Measurements from ENCODE around the gene NFIB. TPM values are rescaled to one million over a fixed set of nuclear protein-coding genes. Genes with fewer than 3 reads are reported as not detected.

Gene NFIB
- total RNA-seq, 2 experiments from 2014 or later: 13.7 to 25.1 TPM

DNA sequence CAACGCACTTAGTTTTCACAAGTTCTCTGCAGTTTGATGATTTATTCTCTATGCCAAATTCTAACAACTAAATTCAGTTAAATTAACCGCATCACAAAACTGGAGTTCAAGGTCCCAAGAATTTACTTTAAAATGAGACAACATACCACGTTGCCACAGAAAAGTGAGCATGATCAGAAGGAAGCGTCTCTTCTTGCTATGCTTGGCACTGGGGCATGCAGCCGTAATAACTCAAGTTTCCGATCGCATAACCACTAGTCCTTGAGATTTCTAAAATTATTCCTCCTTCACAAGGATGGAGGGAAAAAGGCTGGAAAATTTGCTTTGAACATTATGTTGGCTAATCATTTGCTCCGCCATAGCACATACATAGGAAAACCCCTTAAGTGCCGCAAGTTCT lies 13.9 kb downstream of the NFIB start:
- BruUV-seq (replicated peaks): no TSS peak
- Histone ChIP-seq H2AFZ (ENCODE audit: low read length) (no peak overlapping the region), H3K4me2 (ENCODE audit: low read length) (no peak overlapping the region), H3K36me3 (ENCODE audit: insufficient read depth, low read length) (peaks cover 21% of the 10 kb centered on the region), H3K4me1 (ENCODE audit: insufficient read depth, low read length, poor library complexity, severe bottlenecking) (no peaks in the 10 kb centered on the region), H3K79me2 (ENCODE audit: insufficient read depth, low read depth, low read length) (peaks cover 18% of the 10 kb centered on the region; the same call in 1 of the 2 replicates), H3K4me3 (ENCODE audit: low read depth, low read length, poor library complexity, severe bottlenecking) (no peak overlapping the region), H3K9me2 (ENCODE audit: insufficient read depth, low read length) (no peaks in the 10 kb centered on the region), H3K27ac (ENCODE audit: low read depth, low read length, poor library complexity, severe bottlenecking) (no peak overlapping the region), H4K20me1 (ENCODE audit: insufficient read depth, low read length) (no peaks in the 10 kb centered on the region), H3K9me3 (ENCODE audit: low read length) (no peaks in the 10 kb centered on the region)
- TF ChIP-seq EZH2phosphoT487 (IDR thresholded peaks at IDR 0.05; ENCODE audit: borderline replicate concordance, low read depth, low read length): no peak
- TF ChIP-seq, protein P1, sequence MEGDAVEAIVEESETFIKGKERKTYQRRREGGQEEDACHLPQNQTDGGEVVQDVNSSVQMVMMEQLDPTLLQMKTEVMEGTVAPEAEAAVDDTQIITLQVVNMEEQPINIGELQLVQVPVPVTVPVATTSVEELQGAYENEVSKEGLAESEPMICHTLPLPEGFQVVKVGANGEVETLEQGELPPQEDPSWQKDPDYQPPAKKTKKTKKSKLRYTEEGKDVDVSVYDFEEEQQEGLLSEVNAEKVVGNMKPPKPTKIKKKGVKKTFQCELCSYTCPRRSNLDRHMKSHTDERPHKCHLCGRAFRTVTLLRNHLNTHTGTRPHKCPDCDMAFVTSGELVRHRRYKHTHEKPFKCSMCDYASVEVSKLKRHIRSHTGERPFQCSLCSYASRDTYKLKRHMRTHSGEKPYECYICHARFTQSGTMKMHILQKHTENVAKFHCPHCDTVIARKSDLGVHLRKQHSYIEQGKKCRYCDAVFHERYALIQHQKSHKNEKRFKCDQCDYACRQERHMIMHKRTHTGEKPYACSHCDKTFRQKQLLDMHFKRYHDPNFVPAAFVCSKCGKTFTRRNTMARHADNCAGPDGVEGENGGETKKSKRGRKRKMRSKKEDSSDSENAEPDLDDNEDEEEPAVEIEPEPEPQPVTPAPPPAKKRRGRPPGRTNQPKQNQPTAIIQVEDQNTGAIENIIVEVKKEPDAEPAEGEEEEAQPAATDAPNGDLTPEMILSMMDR (conservative IDR thresholded peaks at IDR 0.05; ENCODE audit: low read length): no peak
- intact Hi-C loops (cut with micrococcal nuclease; ENCODE audit: unreplicated experiment): no loop called here
- ChIA-PET CTCF (ENCODE audit: unreplicated experiment) (no interaction called here), POLR2A (interaction anchor here (0.6 to 1.9 kb wide), 2 partner anchors 12 to 14 kb away, joined by 4 to 10 read pairs; partner anchors contain the start of gene NFIB)
- DNase-seq (ENCODE audit: low spot score): no peak

GRCh38 chr9:14298601-14299022 lies 15.3 kb downstream of the NFIB start:
- Histone ChIP-seq H3K4me3 (ENCODE audit: low read depth, low read length, poor library complexity, severe bottlenecking) (no peak overlapping the region), H4K20me1 (ENCODE audit: insufficient read depth, low read length) (peaks cover 6% of the 10 kb centered on the region; the same call in 1 of the 2 replicates), H3K4me2 (ENCODE audit: low read length) (no peak overlapping the region), H3K79me2 (ENCODE audit: insufficient read depth, low read depth, low read length) (peaks cover 18% of the 10 kb centered on the region; the same call in 1 of the 2 replicates), H3K9me2 (ENCODE audit: insufficient read depth, low read length) (no peaks in the 10 kb centered on the region), H3K4me1 (ENCODE audit: insufficient read depth, low read length, poor library complexity, severe bottlenecking) (no peaks in the 10 kb centered on the region), H3K9me3 (ENCODE audit: low read length) (no peaks in the 10 kb centered on the region), H2AFZ (ENCODE audit: low read length) (no peak overlapping the region), H3K36me3 (ENCODE audit: insufficient read depth, low read length) (peaks cover 8% of the 10 kb centered on the region; the same call in 1 of the 2 replicates), H3K27ac (ENCODE audit: low read depth, low read length, poor library complexity, severe bottlenecking) (no peak overlapping the region)
- ChIA-PET POLR2A (interaction anchor here (0.9 to 1.9 kb wide), 3 partner anchors 10 to 14 kb away, joined by 4 to 10 read pairs (median 5); no protein-coding TSS in a partner anchor), CTCF (ENCODE audit: unreplicated experiment) (no interaction called here)
- intact Hi-C loops (cut with micrococcal nuclease; ENCODE audit: unreplicated experiment): no loop called here
- DNase-seq (ENCODE audit: low spot score): no peak
- no TSS peak for BruUV-seq (replicated peaks)
- TF ChIP-seq, protein P1 (conservative IDR thresholded peaks at IDR 0.05; ENCODE audit: low read length): no peak
- no peak for TF ChIP-seq EZH2phosphoT487 (IDR thresholded peaks at IDR 0.05; ENCODE audit: borderline replicate concordance, low read depth, low read length)

DNA sequence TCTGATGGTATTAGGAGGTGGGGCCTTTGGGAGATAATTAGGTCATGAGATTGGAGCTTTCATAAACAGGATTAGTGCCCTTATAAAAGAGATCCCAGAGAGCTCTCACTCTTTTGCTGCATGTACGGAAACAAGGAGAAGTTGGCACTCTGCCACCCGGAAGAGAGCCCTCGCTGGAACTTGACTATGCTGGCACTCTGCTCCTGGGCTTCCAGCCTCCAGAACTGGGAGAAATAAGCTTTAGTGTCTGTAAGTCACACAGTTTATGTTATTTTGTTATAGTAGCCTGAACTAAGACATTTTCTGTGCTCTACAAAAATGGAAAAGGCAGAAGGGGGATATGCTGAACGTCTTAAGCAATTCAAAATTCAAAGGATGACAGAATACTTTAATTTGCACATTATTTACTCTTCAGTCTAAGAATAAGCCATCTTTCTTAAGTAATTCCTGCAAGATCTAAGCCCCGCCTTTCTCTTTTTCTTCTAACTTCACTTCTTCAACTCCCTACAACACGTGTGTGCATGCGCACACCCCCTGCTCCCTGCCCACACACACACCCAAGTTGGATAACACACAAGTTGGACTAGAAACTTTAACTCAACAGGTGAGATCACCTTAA lies 17.3 kb downstream of the NFIB start:
- peaks cover 18% of the 10 kb centered on the region; the same call in 1 of the 2 replicates for H3K79me2 ChIP-seq (ENCODE audit: insufficient read depth, low read depth, low read length)
- CTCF ChIA-PET (ENCODE audit: unreplicated experiment): no interaction called here

More for the DNA sequence above, 17.3 kb downstream of the NFIB start:
- H3K27ac ChIP-seq (ENCODE audit: low read depth, low read length, poor library complexity, severe bottlenecking): no peak overlapping the region
- 0 out of 2 replicates have a peak, but pooled peaks cover 8% of the 10 kb centered on the region for H3K36me3 ChIP-seq (ENCODE audit: insufficient read depth, low read length)
- H3K4me2 ChIP-seq (ENCODE audit: low read length): no peak overlapping the region
- no peaks in the 10 kb centered on the region for H3K4me1 ChIP-seq (ENCODE audit: insufficient read depth, low read length, poor library complexity, severe bottlenecking)
- intact Hi-C loops (cut with micrococcal nuclease; ENCODE audit: unreplicated experiment): no loop called here
- H3K9me3 ChIP-seq (ENCODE audit: low read length): no peaks in the 10 kb centered on the region
- no peaks in the 10 kb centered on the region for H3K9me2 ChIP-seq (ENCODE audit: insufficient read depth, low read length)
- no peak overlapping the region for H2AFZ ChIP-seq (ENCODE audit: low read length)
- no TSS peak for BruUV-seq (replicated peaks)
- no peak overlapping the region for H3K4me3 ChIP-seq (ENCODE audit: low read depth, low read length, poor library complexity, severe bottlenecking)
- TF ChIP-seq, protein P1 (conservative IDR thresholded peaks at IDR 0.05; ENCODE audit: low read length): no peak
- no peak for TF ChIP-seq EZH2phosphoT487 (IDR thresholded peaks at IDR 0.05; ENCODE audit: borderline replicate concordance, low read depth, low read length)
- H4K20me1 ChIP-seq (ENCODE audit: insufficient read depth, low read length): peaks cover 6% of the 10 kb centered on the region; the same call in 1 of the 2 replicates
- POLR2A ChIA-PET: interaction anchor here (0.8 kb wide), 1 partner anchor 10 kb away, joined by 3 read pairs; no protein-coding TSS in a partner anchor
- no peak for DNase-seq (ENCODE audit: low spot score)
